Lower leg skin (tissue), 3 donors: ENCODE data around the gene ST8SIA3.

Source experiments
- CTCF ChIP-seq, 3 donors: fragments of 450-650 bp; IDR thresholded peaks; one replicate each; pipeline ENCODE4 v1.5.1; 2016; ENCODE audit warnings: antibody characterized with exemption in 3 of 3, mild to moderate bottlenecking in 3 of 3, moderate library complexity in 2 of 3
- POLR2A ChIP-seq, 2 donors: fragments of 450-650 bp; IDR thresholded peaks; one replicate each; pipeline ENCODE4 v1.6.1; 2016 to 2017; ENCODE audit warnings: antibody characterized with exemption in 2 of 2, mild to moderate bottlenecking in 1 of 2, moderate library complexity in 1 of 2

DNA sequence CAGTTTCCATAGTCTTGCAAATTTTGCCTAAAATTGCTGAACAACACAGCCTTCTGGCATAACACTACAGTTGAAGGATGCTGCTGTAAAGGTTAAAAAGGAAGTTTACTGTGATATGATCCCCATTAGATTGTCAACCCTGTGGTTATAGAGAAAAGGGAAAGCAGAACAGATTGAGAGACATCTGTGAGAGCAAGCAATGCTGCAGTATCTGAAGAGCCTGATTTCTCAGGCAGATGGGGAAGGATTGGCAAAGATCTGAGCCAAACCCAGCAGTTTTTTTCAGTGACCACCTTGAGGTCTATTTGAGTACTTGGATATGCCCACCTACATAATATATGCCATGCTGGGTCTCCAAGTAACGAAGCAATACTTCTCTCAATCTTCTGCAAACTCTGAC, 8.5 kb upstream of the ST8SIA3 start:
- TF ChIP-seq CTCF (IDR thresholded peaks at IDR 0.05): no peak
- no peak for TF ChIP-seq POLR2A (IDR thresholded peaks at IDR 0.05)
